Muscle of leg (tissue), 11 donors: Measurements from ENCODE around the gene MC2R. TPM values are rescaled to one million over a fixed set of nuclear protein-coding genes. Genes with fewer than 3 reads are reported as not detected.

ENCODE experiments used
- DNase-seq: peaks from one replicate; pipeline ENCODE4 v3.0.0; 2013
- H3K27ac ChIP-seq: one replicate; pipeline ENCODE4 v1.5.1; 2013; ENCODE audit warnings: mild to moderate bottlenecking, low read length, control low read depth
- H3K27me3 ChIP-seq: one replicate; pipeline ENCODE4 v1.6.1; 2013; ENCODE audit warnings: low read length; ENCODE audit not compliant: control insufficient read depth, insufficient read depth
- H3K36me3 ChIP-seq: one replicate; pipeline ENCODE4 v1.6.1; 2013; ENCODE audit warnings: low read length; ENCODE audit not compliant: control insufficient read depth, insufficient read depth
- H3K4me1 ChIP-seq: one replicate; pipeline ENCODE4 v1.6.1; 2013; ENCODE audit warnings: low read length; ENCODE audit not compliant: control insufficient read depth, insufficient read depth
- H3K4me3 ChIP-seq: one replicate; pipeline ENCODE4 v1.5.1; 2013; ENCODE audit warnings: low read length, control low read depth
- H3K9me3 ChIP-seq: replicated peaks from 2 replicates; pipeline ENCODE4 v1.6.1; 2013; ENCODE audit warnings: low read depth, low read length; ENCODE audit not compliant: control insufficient read depth
- WGBS: methylation state at CpG from one replicate; pipeline ENCODE4 v1.1.5; 2013; ENCODE audit warnings: missing lambda C conversion rate; ENCODE audit not compliant: insufficient coverage; 5-methylcytosine and 5-hydroxymethylcytosine counted together
- polyA plus RNA-seq, 8 donors: library from polyadenylated mRNA; unstranded; fragments of 120-200 nt; gene quantifications; one replicate each; pipeline versions ENCODE4 v1.2.1 to v1.2.3, GENCODE V29; 2013; ENCODE audit warnings: inconsistent platforms in 1 of 8, low replicate concordance in 1 of 8; ENCODE audit not compliant: insufficient read length in 8 of 8, insufficient read depth in 1 of 8
- total RNA-seq: library from RNA; stranded (reverse); fragments of 120-200 nt; gene quantifications from one replicate; pipeline ENCODE4 v1.2.4, GENCODE V29; 2013

MC2R gene
- total and polyA plus RNA-seq, 9 donors = 0.05 to 0.83 (median 0.18) TPM; not detected in 1

GRCh38 chr18:13895505-13896033 is 19.8 kb downstream of the MC2R start:
- 61% methylated on average over 5 of the region's 6 CpGs for WGBS
- Histone ChIP-seq H3K27me3 (no peaks in the 10 kb centered on the region), H3K27ac (no peak overlapping the region), H3K36me3 (no peaks in the 10 kb centered on the region), H3K4me3 (no peak overlapping the region), H3K9me3 (no peaks in the 10 kb centered on the region), H3K4me1 (peaks cover 2% of the 10 kb centered on the region)
- DNase-seq = no peak

GRCh38 chr18:13894531-13894930 is 20.8 kb downstream of the MC2R start:
- Histone ChIP-seq H3K4me1 (peaks cover 2% of the 10 kb centered on the region), H3K4me3 (no peak overlapping the region), H3K27me3 (no peaks in the 10 kb centered on the region), H3K9me3 (no peaks in the 10 kb centered on the region), H3K27ac (no peak overlapping the region), H3K36me3 (no peaks in the 10 kb centered on the region)
- DNase-seq = no peak
- WGBS = 70% methylated on average over 5 of the region's 5 CpGs

GRCh38 chr18:13893418-13893760 is 21.9 kb downstream of the MC2R start:
- Histone ChIP-seq H3K9me3 (no peaks in the 10 kb centered on the region), H3K36me3 (no peaks in the 10 kb centered on the region), H3K4me3 (no peak overlapping the region), H3K4me1 (peaks cover 3% of the 10 kb centered on the region), H3K27me3 (no peaks in the 10 kb centered on the region), H3K27ac (peak overlapping the region; percentile 42)
- peak; percentile 24 for DNase-seq
- no CpG with 5 or more reads among the region's 3 CpGs for WGBS

GRCh38 chr18:13892098-13892497 is 23.2 kb downstream of the MC2R start:
- H3K4me1 ChIP-seq = peaks cover 6% of the 10 kb centered on the region
- WGBS = 78% methylated on average over 3 of the region's 5 CpGs
- no peaks in the 10 kb centered on the region for H3K27me3 ChIP-seq
- H3K27ac ChIP-seq = no peak overlapping the region
- no peaks in the 10 kb centered on the region for H3K9me3 ChIP-seq
- no peaks in the 10 kb centered on the region for H3K36me3 ChIP-seq
- no peak for DNase-seq
- H3K4me3 ChIP-seq = no peak overlapping the region

GRCh38 chr18:13890761-13891361 is 24.5 kb downstream of the MC2R start:
- H3K27me3 ChIP-seq = no peaks in the 10 kb centered on the region
- DNase-seq = no peak
- no peaks in the 10 kb centered on the region for H3K9me3 ChIP-seq
- WGBS = 86% methylated on average over 1 of the region's 8 CpGs
- no peak overlapping the region for H3K27ac ChIP-seq
- peaks cover 6% of the 10 kb centered on the region for H3K4me1 ChIP-seq
- no peaks in the 10 kb centered on the region for H3K36me3 ChIP-seq
- H3K4me3 ChIP-seq = no peak overlapping the region

GRCh38 chr18:13889671-13890070 is 25.7 kb downstream of the MC2R start:
- Histone ChIP-seq H3K4me3 (no peak overlapping the region), H3K27me3 (no peaks in the 10 kb centered on the region), H3K36me3 (no peaks in the 10 kb centered on the region), H3K27ac (no peak overlapping the region), H3K9me3 (no peaks in the 10 kb centered on the region), H3K4me1 (peaks cover 4% of the 10 kb centered on the region)
- WGBS = no CpG with 5 or more reads among the region's 2 CpGs
- DNase-seq = no peak

- Histone ChIP-seq H3K9me3 (no peaks in the 10 kb centered on the region), H3K27me3 (no peaks in the 10 kb centered on the region), H3K36me3 (no peaks in the 10 kb centered on the region), H3K27ac (no peak overlapping the region), H3K4me1 (peaks cover 4% of the 10 kb centered on the region), H3K4me3 (no peak overlapping the region)
- 52% methylated on average over 5 of the region's 5 CpGs for WGBS
- DNase-seq = no peak
Measured at GRCh38 chr18:13888191-13888716, 27.1 kb downstream of the MC2R start.

GRCh38 chr18:13885009-13885408 is 30.3 kb downstream of the MC2R start:
- Histone ChIP-seq H3K9me3 (no peaks in the 10 kb centered on the region), H3K36me3 (no peaks in the 10 kb centered on the region), H3K4me1 (peaks cover 4% of the 10 kb centered on the region), H3K4me3 (no peak overlapping the region), H3K27me3 (no peaks in the 10 kb centered on the region), H3K27ac (no peak overlapping the region)
- 92% methylated on average over 13 of the region's 14 CpGs for WGBS
- no peak for DNase-seq

- Histone ChIP-seq H3K27me3 (no peaks in the 10 kb centered on the region), H3K4me3 (no peak overlapping the region), H3K36me3 (no peaks in the 10 kb centered on the region), H3K27ac (no peak overlapping the region), H3K9me3 (no peaks in the 10 kb centered on the region), H3K4me1 (no peaks in the 10 kb centered on the region)
- no peak for DNase-seq
- 50% methylated on average over 1 of the region's 1 CpG for WGBS
Measured at GRCh38 chr18:13879937-13880336, 35.4 kb downstream of the MC2R start.

- no peaks in the 10 kb centered on the region for H3K9me3 ChIP-seq
- H3K36me3 ChIP-seq = no peaks in the 10 kb centered on the region
- 85% methylated on average over 3 of the region's 7 CpGs for WGBS
- H3K4me3 ChIP-seq = no peak overlapping the region
- no peak for DNase-seq
- H3K4me1 ChIP-seq = no peaks in the 10 kb centered on the region
- no peak overlapping the region for H3K27ac ChIP-seq
- H3K27me3 ChIP-seq = no peaks in the 10 kb centered on the region
Measured at GRCh38 chr18:13879492-13879891, 35.8 kb downstream of the MC2R start.
